ENCODE data around the gene ASIC3. TPM values are rescaled to one million over a fixed set of nuclear protein-coding genes. Genes with fewer than 3 reads are reported as not detected.
A peak's percentile ranks its signal among the peaks of the same experiment; 100 is the strongest.
"Not testable (repeated sequence)": the region's sequence is repeated elsewhere in the genome, so short reads cannot be mapped to it uniquely, and the experiment has no call there.

Gene ASIC3
- total RNA-seq, 2 donors from 2014 or later, result 1.7 to 11.0 TPM

DNA sequence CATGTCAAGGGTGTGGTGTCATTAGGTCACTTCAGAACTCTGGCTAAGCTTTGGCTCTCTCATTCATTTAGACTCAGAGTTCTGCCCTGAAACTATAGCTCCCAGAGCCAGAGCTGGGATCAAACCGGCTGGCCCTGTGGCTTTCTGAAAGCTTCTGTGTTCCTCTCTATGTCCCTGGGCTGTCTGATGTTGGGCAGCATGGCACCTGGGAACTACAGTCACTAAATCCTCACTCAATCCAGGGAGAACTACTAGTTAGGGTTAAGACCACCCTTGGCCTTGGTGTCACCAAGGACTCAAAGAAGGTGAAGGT is 37.3 kb upstream of the ASIC3 start:
- no peak for DNase-seq (ENCODE audit: low spot score)
- peaks cover 6% of the 10 kb centered on the region for H3K27me3 ChIP-seq (replicated peaks; ENCODE audit: insufficient read depth)
- intact Hi-C loops (cut with DNase I), result no loop called here
- no peak overlapping the region for H3K4me3 ChIP-seq
- WGBS, result 67% methylated on average over 1 of the region's 1 CpG
- no peaks in the 10 kb centered on the region for H3K36me3 ChIP-seq
- TF ChIP-seq, protein P1, sequence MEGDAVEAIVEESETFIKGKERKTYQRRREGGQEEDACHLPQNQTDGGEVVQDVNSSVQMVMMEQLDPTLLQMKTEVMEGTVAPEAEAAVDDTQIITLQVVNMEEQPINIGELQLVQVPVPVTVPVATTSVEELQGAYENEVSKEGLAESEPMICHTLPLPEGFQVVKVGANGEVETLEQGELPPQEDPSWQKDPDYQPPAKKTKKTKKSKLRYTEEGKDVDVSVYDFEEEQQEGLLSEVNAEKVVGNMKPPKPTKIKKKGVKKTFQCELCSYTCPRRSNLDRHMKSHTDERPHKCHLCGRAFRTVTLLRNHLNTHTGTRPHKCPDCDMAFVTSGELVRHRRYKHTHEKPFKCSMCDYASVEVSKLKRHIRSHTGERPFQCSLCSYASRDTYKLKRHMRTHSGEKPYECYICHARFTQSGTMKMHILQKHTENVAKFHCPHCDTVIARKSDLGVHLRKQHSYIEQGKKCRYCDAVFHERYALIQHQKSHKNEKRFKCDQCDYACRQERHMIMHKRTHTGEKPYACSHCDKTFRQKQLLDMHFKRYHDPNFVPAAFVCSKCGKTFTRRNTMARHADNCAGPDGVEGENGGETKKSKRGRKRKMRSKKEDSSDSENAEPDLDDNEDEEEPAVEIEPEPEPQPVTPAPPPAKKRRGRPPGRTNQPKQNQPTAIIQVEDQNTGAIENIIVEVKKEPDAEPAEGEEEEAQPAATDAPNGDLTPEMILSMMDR (IDR thresholded peaks at IDR 0.05), result no peak
- TF ChIP-seq POLR2AphosphoS5 (IDR thresholded peaks at IDR 0.05) (no peak), POLR2A (IDR thresholded peaks at IDR 0.05) (no peak)
- no peak overlapping the region for H3K27ac ChIP-seq
- no peaks in the 10 kb centered on the region for H3K9me3 ChIP-seq
- H3K4me1 ChIP-seq (replicated peaks), result no peaks in the 10 kb centered on the region

DNA sequence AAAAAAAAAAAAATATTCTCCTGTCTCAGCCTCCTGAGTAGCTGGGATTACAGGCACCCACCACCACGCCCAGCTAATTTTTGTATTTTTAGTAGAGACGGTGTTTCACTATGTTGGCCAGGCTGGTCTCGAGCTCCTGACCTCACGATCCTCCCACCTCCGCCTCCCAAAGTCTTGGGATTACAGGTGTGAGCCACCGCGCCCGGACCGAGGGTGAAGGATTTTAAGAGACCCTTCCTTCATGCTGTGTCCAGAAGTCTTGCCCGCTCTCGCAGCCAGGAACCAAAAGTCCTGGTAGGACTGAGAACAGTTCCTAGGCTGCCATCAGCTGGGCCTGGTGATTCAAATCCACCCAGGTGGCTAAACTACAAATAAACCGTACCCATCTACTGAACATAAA is 36.7 kb upstream of the ASIC3 start:
- H3K9me3 ChIP-seq; H3K27me3 ChIP-seq (replicated peaks; ENCODE audit: insufficient read depth); H3K27ac ChIP-seq; H3K36me3 ChIP-seq; H3K4me3 ChIP-seq; H3K4me1 ChIP-seq (replicated peaks); intact Hi-C loops (cut with DNase I); DNase-seq (ENCODE audit: low spot score): not testable (repeated sequence)
- 87% methylated on average over 12 of the region's 12 CpGs for WGBS

DNA sequence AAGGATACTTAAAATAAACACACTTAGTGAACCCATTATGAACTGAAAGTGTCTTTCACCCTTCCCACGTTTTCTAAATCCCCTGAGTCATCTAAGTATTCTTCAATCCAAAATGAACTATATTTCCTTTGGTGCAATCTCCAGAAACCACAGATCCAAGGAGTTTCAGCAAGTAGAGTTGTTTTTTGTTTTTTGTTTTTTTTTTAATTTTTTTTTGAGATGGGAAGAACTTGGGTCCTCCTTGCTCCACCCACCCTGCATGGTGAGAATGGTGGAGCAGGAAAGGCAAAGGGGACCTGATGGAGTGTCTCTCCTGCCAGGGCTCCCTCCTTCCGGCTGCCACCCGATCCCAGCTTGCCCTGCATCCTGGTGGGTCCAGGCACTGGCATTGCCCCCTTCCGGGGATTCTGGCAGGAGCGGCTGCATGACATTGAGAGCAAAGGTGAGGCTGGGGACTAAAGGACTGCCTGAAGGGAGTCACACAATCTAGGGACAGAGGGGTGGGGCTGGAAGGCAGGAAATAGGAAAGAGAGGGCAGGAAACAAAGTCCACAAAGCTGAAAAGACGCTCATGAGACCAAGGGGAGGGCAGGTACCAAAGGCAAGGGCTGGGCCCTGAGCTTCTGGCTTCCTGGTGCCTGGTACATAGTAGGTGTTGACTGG is 36.2 kb upstream of the ASIC3 start:
- no peaks in the 10 kb centered on the region for H3K36me3 ChIP-seq
- DNase-seq (ENCODE audit: low spot score), result no peak
- no peaks in the 10 kb centered on the region for H3K4me1 ChIP-seq (replicated peaks)
- peaks cover 6% of the 10 kb centered on the region for H3K27me3 ChIP-seq (replicated peaks; ENCODE audit: insufficient read depth)
- intact Hi-C loops (cut with DNase I), result no loop called here
- no peak overlapping the region for H3K4me3 ChIP-seq
- H3K27ac ChIP-seq, result no peak overlapping the region
- 81% methylated on average over 6 of the region's 6 CpGs for WGBS
- no peaks in the 10 kb centered on the region for H3K9me3 ChIP-seq
- no peak for TF ChIP-seq POLR2A (IDR thresholded peaks at IDR 0.05)
- TF ChIP-seq, protein P1 (IDR thresholded peaks at IDR 0.05), result no peak
- TF ChIP-seq POLR2AphosphoS5 (IDR thresholded peaks at IDR 0.05), result no peak

DNA sequence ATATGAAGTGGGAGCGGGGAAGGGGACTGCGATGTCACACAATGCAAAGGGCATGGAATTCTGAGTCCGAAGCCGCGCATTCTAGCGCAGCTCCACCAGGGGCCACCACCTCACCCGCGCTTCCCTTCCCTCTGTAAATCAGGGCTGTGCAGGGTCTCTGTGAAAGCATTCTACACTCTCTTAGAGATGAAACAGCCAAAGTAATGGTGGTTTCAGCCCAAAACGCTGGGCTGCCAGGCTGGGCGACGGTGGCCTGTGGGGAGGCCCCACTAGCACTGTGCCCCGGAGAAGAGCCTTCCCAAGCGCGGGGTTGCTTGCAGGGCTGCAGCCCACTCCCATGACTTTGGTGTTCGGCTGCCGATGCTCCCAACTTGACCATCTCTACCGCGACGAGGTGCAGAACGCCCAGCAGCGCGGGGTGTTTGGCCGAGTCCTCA is 35.4 kb upstream of the ASIC3 start:
- no peak overlapping the region for H3K4me3 ChIP-seq
- H3K27ac ChIP-seq, result no peak overlapping the region
- no peak for DNase-seq (ENCODE audit: low spot score)
- peaks cover 6% of the 10 kb centered on the region for H3K27me3 ChIP-seq (replicated peaks; ENCODE audit: insufficient read depth)
- no peaks in the 10 kb centered on the region for H3K9me3 ChIP-seq
- no peaks in the 10 kb centered on the region for H3K4me1 ChIP-seq (replicated peaks)
- TF ChIP-seq, protein P1 (IDR thresholded peaks at IDR 0.05), result peak in 2 of 4 experiments; percentile 29 to 54
- no peak for TF ChIP-seq POLR2AphosphoS5 (IDR thresholded peaks at IDR 0.05)
- no peaks in the 10 kb centered on the region for H3K36me3 ChIP-seq
- 31% methylated on average over 23 of the region's 23 CpGs for WGBS
- intact Hi-C loops (cut with DNase I), result no loop called here

DNA sequence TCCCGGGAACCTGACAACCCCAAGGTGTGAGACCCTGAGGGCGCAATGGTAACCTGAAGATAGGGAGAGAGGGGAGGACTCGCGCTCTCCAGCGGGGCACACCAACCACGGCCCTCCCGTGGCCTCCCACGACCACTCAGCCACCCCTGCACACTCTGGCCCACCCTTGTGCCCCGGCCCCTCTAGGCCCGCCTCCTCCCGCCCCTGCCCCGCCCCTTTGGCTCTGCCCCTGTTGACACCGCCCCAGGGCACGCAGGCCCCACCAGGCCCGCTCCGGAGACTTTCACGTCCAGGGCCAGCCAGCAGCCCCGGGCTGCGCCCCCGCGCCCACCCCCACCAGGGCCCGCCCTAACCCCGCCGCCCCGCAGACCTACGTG is 35.0 kb upstream of the ASIC3 start:
- peaks cover 4% of the 10 kb centered on the region for H3K4me1 ChIP-seq (replicated peaks)
- intact Hi-C loops (cut with DNase I), result no loop called here
- H3K4me3 ChIP-seq, result peak overlapping the region; percentile 3 to 8
- H3K36me3 ChIP-seq, result no peaks in the 10 kb centered on the region
- no peaks in the 10 kb centered on the region for H3K9me3 ChIP-seq
- no peak for DNase-seq (ENCODE audit: low spot score)
- peaks cover 6% of the 10 kb centered on the region for H3K27me3 ChIP-seq (replicated peaks; ENCODE audit: insufficient read depth)
- H3K27ac ChIP-seq, result no peak overlapping the region
- 19% methylated on average over 17 of the region's 26 CpGs for WGBS
- no peak for TF ChIP-seq POLR2AphosphoS5 (IDR thresholded peaks at IDR 0.05)
- TF ChIP-seq, protein P1 (IDR thresholded peaks at IDR 0.05), result no peak
- no peak for TF ChIP-seq POLR2A (IDR thresholded peaks at IDR 0.05)

Data from prostate gland (tissue), 2 donors.